SIG-M5 (cell line): ENCODE data around the gene HMBS.
"Not testable (repeated sequence)": the region's sequence is repeated elsewhere in the genome, so short reads cannot be mapped to it uniquely, and the experiment has no call there.

ENCODE experiments used
- DNase-seq: peaks from one replicate; lab custom pipeline; 2025; lab: John Stamatoyannopoulos, UW

The HMBS gene

DNA sequence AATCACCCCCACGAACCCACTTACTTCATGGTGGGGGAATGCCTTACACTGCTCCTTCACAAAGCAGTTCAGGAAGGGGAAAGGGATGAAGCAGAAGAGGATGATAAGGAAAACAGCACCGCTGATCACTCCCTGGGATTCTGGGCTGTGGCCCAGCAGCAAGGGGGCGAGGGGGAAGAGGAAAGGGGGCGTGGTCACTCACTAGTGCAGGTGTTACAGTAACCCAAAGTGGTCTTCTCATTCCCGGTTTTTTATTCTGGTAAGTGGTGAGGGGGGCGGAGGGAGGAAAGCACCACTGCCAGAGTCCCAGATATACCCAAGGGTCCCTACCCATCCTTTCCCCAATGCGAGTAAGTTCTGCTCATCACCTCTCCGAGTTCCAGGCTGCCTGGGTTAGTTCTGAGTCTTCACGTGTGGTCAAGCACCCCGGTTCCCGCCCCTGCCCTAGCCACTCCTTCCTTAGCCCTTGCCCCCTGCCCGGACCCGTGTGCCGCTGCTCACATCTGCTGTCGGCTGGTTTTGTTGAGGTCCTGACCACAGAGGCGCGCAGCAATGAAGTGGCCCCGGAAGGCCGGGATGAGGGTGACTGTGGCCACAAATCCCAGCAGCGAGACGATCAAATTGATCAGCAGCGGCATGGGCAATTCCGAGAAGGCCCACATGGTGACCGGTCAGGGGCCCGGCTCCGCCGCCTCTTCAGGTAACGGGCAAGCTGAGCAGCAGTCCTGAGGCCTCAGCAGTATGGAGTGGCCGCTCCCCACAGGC, 16.5 kb downstream of the HMBS start:
- DNase-seq, result no peak

DNA sequence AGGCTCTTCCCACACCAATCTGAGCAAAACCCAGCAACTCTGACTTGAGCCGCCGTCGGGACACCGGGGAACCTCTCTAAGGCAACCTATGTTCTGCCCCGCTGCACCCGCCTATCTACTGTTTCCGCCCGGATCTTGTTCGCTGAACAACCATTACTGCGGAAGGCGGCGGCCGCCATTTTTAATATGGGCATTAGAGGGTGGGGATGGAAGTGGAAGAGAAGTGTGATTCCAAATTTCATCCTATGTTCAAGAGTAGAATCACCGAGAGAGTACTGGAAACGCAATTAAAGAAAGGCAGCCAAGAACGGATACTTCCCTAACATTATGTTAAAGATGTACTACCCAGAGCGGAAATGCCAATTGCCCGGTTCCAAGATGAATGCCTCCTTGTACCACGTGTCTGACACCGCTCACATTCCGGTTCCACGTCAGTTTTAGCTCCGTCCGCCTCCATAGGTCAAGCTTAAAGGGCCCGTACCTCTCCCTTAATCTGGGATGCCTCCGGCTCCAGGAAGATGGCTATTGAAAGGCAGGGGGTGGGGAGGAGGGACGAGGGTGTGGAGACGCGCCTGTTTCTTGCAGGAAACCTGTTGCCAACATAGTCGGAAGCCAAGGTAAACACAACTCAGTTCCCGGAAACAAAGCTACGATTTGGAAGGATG, 17.2 kb downstream of the HMBS start, which contains the start of gene DPAGT1:
DPAGT1 (minus strand) TSS at position 95 of the 665 bp plus-strand sequence. CDS start 198 bp downstream, outside the sequence.
- DNase-seq, result peak; percentile 69

DNA sequence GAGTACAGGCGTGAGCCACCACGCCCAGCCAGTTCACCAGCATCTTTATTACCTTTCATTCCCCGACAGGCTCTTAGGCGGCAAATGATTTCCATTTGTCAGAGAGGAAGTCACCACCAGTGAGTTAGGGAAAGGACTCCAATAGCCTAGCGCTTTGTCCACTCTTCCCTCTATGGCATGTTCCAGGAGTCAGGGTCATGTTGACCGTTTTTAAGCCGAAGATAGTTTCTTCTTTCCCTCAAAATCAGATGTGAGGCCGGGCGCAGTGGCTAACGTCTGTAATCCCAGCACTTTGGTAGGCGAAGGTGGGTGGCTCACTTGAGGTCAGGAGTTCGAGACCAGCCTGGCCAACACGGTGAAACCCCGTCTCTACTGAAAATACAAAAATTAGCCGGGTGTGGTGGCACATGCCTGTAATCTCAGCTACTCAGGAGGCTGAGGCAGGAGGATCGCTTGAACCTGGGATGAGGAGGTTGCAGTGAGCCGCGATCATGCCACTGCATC, 18.5 kb downstream of the HMBS start:
- not testable (repeated sequence) for DNase-seq

- no peak for DNase-seq
These were observed 19.1 kb downstream of the HMBS start for GRCh38 chr11:119103793-119104192.

GRCh38 chr11:119106564-119107537, 22.2 kb downstream of the HMBS start, which contains the start of gene C2CD2L:
Gene C2CD2L (plus strand): TSS chr11:119107344. CDS start chr11:119107742, 398 bp downstream.
- peak; percentile 68 for DNase-seq

DNA sequence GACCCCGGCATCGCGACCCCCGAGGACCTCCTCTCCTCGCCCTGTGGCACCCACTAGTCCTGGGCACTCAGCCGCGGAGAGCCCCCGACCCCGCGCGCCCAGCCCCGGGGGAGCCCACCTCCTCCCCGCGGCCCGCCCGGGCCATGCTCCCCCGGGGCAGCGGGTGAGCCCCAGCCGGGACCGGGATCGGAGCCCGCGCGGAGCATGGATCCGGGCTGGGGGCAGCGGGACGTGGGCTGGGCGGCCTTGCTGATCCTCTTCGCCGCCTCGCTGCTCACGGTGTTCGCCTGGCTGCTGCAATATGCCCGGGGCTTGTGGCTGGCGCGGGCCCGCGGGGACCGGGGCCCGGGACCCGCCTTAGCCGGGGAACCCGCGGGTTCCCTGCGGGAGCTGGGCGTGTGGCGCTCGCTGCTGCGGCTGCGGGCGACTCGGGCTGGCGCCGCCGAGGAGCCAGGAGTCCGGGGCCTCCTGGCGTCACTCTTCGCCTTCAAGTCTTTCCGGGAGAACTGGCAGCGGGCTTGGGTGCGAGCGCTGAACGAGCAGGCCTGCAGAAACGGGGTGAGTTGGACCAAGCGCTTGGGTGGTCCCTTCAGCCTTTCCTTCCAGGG, 23.0 kb downstream of the HMBS start:
- DNase-seq, result no peak

DNA sequence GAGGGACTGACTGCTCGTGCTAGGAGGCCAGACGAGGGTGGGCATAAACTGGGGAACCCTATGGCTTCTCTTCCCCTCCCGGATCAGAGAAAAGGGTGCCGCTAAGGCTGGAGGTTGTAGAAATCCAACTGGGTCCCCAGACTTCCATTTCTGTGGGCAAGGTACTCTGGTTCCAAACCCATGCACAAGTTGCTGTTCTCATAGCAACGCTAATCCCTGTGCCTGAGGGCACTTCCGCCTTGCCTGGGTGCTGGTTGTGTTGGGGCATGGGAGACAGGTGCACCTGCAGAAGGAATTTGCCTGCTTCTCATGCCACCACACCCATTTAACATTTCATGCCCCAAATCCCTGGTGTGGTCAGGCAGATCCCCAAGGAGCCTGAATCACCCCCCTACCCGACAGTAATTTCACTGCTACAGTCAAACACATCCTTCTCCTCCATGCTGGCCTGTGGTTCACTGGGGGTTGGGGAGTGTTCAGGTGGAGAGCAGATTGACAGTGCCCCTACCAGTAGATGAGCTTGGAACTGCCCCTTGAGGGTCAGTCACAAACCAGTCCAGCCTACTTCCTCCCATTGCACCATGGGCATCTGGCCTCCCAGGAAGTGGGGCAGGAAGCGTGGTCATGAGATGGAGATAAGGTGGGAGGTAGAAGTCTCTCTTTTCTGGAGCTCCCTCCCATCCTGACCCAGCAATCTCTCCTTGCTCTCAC, 23.6 kb downstream of the HMBS start:
- DNase-seq, result no peak

DNA sequence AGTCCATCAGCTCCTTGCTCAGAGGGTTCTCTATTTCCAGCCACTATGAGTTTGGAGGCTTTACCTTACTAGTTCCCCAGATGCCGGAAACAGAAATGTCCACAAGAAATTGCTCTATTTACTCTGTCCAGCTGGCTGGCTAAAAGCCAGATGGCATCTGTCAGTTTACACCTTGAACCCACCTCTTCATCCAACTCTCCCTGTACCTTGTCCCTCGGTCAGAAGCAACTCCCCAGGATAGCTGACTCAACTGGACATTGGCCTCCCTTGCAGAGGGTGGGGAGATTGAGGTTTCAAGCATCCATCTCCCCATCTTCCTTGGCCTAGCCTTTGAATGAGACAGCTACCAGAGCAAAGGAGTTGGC, 24.2 kb downstream of the HMBS start:
- DNase-seq, result no peak

DNA sequence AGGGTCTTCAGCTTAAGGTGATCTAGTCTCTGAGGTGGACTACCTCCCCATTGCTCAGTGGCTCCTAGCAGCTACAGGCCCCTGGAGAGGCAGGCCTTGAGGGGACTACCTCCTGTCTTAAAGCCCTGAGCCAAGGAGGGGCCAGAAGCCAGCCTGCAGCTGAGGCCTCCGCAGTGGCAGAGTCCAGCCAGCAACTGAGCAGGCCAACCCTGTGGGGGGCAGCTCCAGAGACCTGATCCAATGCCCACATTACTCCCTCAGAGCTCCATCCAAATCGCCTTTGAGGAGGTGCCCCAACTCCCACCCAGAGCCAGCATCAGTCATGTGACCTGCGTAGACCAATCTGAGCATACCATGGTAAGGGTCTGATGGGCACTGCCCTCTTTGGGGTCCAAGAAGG, 25.2 kb downstream of the HMBS start:
- no peak for DNase-seq

- no peak for DNase-seq
These were observed 25.8 kb downstream of the HMBS start for GRCh38 chr11:119110439-119110838.

- no peak for DNase-seq
These were observed 26.8 kb downstream of the HMBS start for GRCh38 chr11:119111361-119111925.

DNA sequence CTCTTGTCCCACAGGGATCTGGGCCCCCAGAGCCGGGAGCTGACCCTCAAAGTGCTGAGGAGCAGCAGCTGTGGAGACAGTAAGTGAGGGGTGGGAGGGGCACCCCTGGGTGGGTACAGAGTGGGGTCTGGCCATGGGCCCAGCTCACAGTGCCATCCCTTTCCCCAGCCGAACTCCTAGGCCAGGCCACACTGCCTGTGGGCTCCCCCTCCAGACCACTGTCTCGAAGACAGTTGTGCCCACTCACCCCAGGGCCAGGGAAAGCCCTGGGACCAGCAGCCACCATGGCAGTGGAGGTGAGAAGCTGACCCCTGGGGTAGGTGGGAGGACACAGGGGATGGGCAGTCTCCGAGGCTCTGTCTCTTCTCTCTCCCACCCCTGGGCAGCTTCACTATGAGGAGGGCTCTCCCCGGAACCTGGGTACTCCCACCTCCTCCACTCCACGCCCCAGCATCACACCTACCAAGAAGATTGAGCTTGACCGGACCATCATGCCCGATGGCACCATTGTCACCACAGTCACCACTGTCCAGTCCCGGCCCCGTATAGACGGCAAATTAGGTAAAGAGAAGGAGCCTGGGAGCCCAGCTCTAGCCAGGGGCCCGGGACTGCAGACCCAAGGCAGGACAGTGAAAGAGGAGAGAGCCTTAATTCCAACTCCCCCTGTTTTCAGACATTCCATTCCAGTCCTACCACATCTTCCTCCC, 27.8 kb downstream of the HMBS start:
- DNase-seq, result no peak

DNA sequence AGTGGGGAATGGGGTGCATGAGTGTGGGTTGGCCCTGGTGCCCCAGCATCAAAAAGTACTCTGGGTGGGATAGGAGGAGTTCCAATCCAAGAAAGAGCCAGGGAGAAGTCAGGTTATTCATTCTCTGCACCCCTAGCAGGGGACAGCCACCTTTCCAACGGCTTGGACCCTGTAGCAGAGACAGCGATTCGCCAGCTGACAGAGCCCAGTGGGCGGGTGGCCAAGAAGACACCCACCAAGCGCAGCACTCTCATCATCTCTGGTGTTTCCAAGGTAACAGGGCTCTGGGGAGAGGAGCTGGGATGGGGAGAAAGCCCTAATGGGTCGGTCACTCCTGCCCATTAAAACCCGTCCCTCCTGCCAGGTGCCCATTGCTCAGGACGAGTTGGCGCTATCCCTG, 29.0 kb downstream of the HMBS start:
- DNase-seq, result no peak

- no peak for DNase-seq
These were observed 29.7 kb downstream of the HMBS start for GRCh38 chr11:119114351-119114750.

- DNase-seq, result no peak
These were observed 31.0 kb downstream of the HMBS start for GRCh38 chr11:119115484-119116234.

GRCh38 chr11:119116235-119116594, 31.5 kb downstream of the HMBS start:
- DNase-seq, result no peak

DNA sequence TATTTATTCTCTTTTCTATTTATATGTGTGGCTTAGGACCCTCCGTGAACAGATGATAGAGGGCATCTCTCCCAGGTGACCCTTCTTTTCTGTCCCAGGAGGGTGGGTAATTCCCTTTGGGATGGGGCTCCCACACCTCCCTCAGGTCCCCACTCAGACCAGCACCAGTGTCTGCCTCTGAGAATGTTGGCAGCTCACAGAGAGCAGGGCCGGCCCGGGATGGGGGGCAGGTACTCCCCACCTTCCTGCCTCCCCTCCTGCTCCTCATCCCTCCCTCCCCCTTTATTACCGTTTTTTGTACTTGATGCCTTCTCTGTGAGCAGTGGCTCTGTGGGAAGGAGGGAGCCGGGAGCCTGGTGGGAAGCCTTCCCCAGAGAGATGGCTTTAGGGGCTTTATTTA, 31.9 kb downstream of the HMBS start:
- no peak for DNase-seq

- DNase-seq, result no peak
These were observed 32.5 kb downstream of the HMBS start for GRCh38 chr11:119117004-119117706.

DNA sequence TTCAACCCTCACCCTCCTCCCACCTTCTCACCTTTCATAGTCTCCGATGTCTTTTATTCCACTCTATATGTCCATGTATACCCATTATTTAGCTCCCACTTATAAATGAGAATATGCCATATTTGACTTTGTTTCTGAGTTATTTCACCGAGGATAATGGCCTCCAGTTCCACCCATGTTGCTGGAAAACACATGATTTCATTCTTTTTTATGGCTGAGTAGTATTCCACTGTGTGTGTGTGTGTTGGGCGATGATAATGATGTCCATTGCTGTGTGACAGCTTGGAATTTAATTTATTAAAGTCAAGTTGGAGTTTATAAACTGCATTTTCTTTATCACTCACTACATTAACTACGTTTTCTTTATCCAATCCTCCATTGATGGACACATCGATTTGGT, 33.5 kb downstream of the HMBS start:
- no peak for DNase-seq
